Coronary artery (tissue), 2 donors: ENCODE data around the gene PAK3.

Experiments
- DNase-seq: peaks from one replicate; pipeline ENCODE4 v3.0.0-alpha.2; 2017; ENCODE audit warnings: low spot score
- H3K27ac ChIP-seq, 2 donors: fragments of 200-600 bp; sonication (generic); one replicate each; pipeline ENCODE4 v1.5.1; 2016 to 2019
- H3K4me3 ChIP-seq: fragments of 200-600 bp; sonication (generic); 2 replicates; pipeline ENCODE4 v1.5.1; 2016; ENCODE audit warnings: mild to moderate bottlenecking, moderate library complexity
- CTCF ChIP-seq: fragments of 200-600 bp; sonication (generic); IDR thresholded peaks from one replicate; pipeline ENCODE4 v1.5.1; 2019; ENCODE audit warnings: antibody characterized with exemption

The PAK3 gene

GRCh38 chrX:111181951-111182350 lies 86.0 kb downstream of the PAK3 start:
- Histone ChIP-seq H3K27ac (no peak overlapping the region), H3K4me3 (no peak overlapping the region)
- TF ChIP-seq CTCF = no peak
- DNase-seq = no peak

GRCh38 chrX:111182997-111183396 lies 87.0 kb downstream of the PAK3 start:
- DNase-seq = no peak
- Histone ChIP-seq H3K4me3 (no peak overlapping the region), H3K27ac (no peak overlapping the region)
- no peak for TF ChIP-seq CTCF

GRCh38 chrX:111191598-111191997 lies 95.6 kb downstream of the PAK3 start:
- TF ChIP-seq CTCF = no peak
- H3K4me3 ChIP-seq = no peak overlapping the region
- no peak for DNase-seq
- H3K27ac ChIP-seq = no peak overlapping the region

- Histone ChIP-seq H3K27ac (no peak overlapping the region), H3K4me3 (no peak overlapping the region)
- TF ChIP-seq CTCF = no peak
- DNase-seq = no peak
Observed at GRCh38 chrX:111199505-111199904, 103.5 kb downstream of the PAK3 start.

- Histone ChIP-seq H3K4me3 (no peak overlapping the region), H3K27ac (no peak overlapping the region)
- TF ChIP-seq CTCF = no peak
- no peak for DNase-seq
Observed at GRCh38 chrX:111200327-111200726, 104.3 kb downstream of the PAK3 start.

DNA sequence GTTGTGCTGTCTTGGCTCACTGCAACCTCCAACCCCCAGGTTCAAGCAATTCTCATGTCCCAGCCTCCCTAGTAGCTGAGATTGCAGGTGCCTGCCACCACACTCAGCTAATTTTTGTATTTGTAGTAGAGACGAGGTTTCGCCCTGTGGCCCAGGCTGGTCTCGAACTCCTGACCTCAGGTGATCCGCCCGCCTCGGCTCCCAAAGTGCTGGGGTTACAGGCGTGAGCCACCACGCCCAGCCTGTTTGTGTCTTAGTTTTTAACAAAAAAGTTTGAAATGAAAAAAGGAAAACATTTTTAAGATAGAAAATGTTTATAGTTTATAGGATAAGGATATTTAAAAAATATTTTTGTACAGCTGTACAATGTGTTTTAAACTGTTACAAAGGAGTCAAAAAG lies 111.9 kb downstream of the PAK3 start:
- TF ChIP-seq CTCF = no peak
- DNase-seq = no peak
- Histone ChIP-seq H3K27ac (no peak overlapping the region), H3K4me3 (no peak overlapping the region)

- no peak overlapping the region for H3K4me3 ChIP-seq
- no peak for TF ChIP-seq CTCF
- no peak overlapping the region for H3K27ac ChIP-seq
- no peak for DNase-seq
Observed at GRCh38 chrX:111216293-111216801, 120.4 kb downstream of the PAK3 start.
